ENCODE data around the gene CRABP1.

The CRABP1 gene

DNA sequence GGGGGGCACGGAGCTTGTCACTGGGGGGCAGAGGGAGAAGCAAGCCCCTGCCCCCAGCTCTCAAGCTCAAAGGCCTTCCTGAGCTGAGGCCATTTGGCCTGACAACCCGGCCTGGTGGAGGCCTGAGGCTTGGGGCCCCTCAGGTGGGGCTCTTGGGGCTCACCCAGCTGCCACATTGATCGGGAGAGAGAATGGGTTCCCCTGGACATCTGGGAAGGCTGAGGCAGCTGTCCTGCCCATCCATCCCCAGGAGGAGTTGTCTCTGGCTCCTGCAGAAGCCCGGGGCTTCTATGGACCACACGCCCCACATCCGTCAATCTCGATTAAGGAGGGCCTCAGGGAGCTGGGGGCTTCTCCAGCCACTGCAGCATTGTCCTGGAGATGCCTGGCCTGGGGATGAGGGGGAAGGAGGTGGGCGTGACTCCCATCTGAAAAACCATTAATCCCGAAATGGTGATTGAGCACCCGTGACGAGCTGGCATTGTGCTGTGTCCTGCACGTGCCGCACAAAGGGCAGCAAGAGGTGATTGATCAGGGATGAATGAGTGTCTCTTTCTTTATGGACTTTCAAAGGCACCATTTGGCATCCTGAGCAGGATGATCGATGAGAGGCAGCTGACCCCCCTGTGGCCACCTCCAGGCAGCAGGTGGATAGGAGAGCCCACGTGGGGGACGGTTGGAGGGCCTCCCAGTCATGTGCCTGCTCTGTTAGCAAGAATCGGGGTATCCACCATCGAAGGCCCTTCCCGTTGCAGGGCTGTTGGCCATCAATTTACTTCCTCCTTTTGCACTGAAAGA, 17.2 kb upstream of the CRABP1 start:
- no peak overlapping the region for H3K4me3 ChIP-seq (ENCODE audit: low read length)
- H3K9ac ChIP-seq (ENCODE audit: low read length): no peak overlapping the region
- H3K4me2 ChIP-seq (ENCODE audit: low read depth, low read length): no peak overlapping the region
- H3K27ac ChIP-seq (ENCODE audit: low read length): no peak overlapping the region
- H3K27me3 ChIP-seq (replicated peaks; ENCODE audit: insufficient read depth, low read length): no peaks in the 10 kb centered on the region
- H3K36me3 ChIP-seq (replicated peaks; ENCODE audit: insufficient read depth, low read length): no peaks in the 10 kb centered on the region
- no peaks in the 10 kb centered on the region for H4K20me1 ChIP-seq (ENCODE audit: insufficient read depth, low read length)
- no peaks in the 10 kb centered on the region for H3K4me1 ChIP-seq (ENCODE audit: low read length)
- no peaks in the 10 kb centered on the region for H3K79me2 ChIP-seq (ENCODE audit: low read length)
- H3K9me3 ChIP-seq (replicated peaks; ENCODE audit: insufficient read depth, low read length): no peaks in the 10 kb centered on the region
- TF ChIP-seq EZH2phosphoT487 (IDR thresholded peaks at IDR 0.05; ENCODE audit: low read length): no peak
- TF ChIP-seq, protein P1, sequence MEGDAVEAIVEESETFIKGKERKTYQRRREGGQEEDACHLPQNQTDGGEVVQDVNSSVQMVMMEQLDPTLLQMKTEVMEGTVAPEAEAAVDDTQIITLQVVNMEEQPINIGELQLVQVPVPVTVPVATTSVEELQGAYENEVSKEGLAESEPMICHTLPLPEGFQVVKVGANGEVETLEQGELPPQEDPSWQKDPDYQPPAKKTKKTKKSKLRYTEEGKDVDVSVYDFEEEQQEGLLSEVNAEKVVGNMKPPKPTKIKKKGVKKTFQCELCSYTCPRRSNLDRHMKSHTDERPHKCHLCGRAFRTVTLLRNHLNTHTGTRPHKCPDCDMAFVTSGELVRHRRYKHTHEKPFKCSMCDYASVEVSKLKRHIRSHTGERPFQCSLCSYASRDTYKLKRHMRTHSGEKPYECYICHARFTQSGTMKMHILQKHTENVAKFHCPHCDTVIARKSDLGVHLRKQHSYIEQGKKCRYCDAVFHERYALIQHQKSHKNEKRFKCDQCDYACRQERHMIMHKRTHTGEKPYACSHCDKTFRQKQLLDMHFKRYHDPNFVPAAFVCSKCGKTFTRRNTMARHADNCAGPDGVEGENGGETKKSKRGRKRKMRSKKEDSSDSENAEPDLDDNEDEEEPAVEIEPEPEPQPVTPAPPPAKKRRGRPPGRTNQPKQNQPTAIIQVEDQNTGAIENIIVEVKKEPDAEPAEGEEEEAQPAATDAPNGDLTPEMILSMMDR (IDR thresholded peaks at IDR 0.05; ENCODE audit: low read length): no peak
- no peak for TF ChIP-seq EZH2 (optimal IDR thresholded peaks at IDR 0.05; ENCODE audit: low read depth, low read length)
- no peaks in the 10 kb centered on the region for H3K9me2 ChIP-seq (replicated peaks; ENCODE audit: insufficient read depth, low read length)
- no peak for DNase-seq
- H2AFZ ChIP-seq (ENCODE audit: low read length): no peak overlapping the region
- no peaks in the 10 kb centered on the region for H3F3A ChIP-seq (ENCODE audit: insufficient read depth, low read length)

- Histone ChIP-seq H4K20me1 (ENCODE audit: insufficient read depth, low read length) (no peaks in the 10 kb centered on the region), H3K27ac (ENCODE audit: low read length) (no peak overlapping the region), H3F3A (ENCODE audit: insufficient read depth, low read length) (no peaks in the 10 kb centered on the region), H3K27me3 (replicated peaks; ENCODE audit: insufficient read depth, low read length) (no peaks in the 10 kb centered on the region), H3K9ac (ENCODE audit: low read length) (no peak overlapping the region), H3K4me2 (ENCODE audit: low read depth, low read length) (no peak overlapping the region), H2AFZ (ENCODE audit: low read length) (no peak overlapping the region), H3K9me2 (replicated peaks; ENCODE audit: insufficient read depth, low read length) (no peaks in the 10 kb centered on the region), H3K4me3 (ENCODE audit: low read length) (no peak overlapping the region), H3K79me2 (ENCODE audit: low read length) (no peaks in the 10 kb centered on the region), H3K36me3 (replicated peaks; ENCODE audit: insufficient read depth, low read length) (no peaks in the 10 kb centered on the region), H3K9me3 (replicated peaks; ENCODE audit: insufficient read depth, low read length) (no peaks in the 10 kb centered on the region), H3K4me1 (ENCODE audit: low read length) (no peaks in the 10 kb centered on the region)
- no peak for DNase-seq
- TF ChIP-seq EZH2 (optimal IDR thresholded peaks at IDR 0.05; ENCODE audit: low read depth, low read length) (no peak), EZH2phosphoT487 (IDR thresholded peaks at IDR 0.05; ENCODE audit: low read length) (no peak)
- TF ChIP-seq, protein P1 (IDR thresholded peaks at IDR 0.05; ENCODE audit: low read length): no peak
Observed at GRCh38 chr15:78323693-78324092, 16.5 kb upstream of the CRABP1 start.

- Histone ChIP-seq H3K9me3 (replicated peaks; ENCODE audit: insufficient read depth, low read length) (no peaks in the 10 kb centered on the region), H2AFZ (ENCODE audit: low read length) (no peak overlapping the region), H3K4me2 (ENCODE audit: low read depth, low read length) (no peak overlapping the region), H3F3A (ENCODE audit: insufficient read depth, low read length) (no peaks in the 10 kb centered on the region), H4K20me1 (ENCODE audit: insufficient read depth, low read length) (no peaks in the 10 kb centered on the region), H3K27ac (ENCODE audit: low read length) (no peak overlapping the region), H3K79me2 (ENCODE audit: low read length) (no peaks in the 10 kb centered on the region), H3K9ac (ENCODE audit: low read length) (no peak overlapping the region), H3K36me3 (replicated peaks; ENCODE audit: insufficient read depth, low read length) (no peaks in the 10 kb centered on the region), H3K9me2 (replicated peaks; ENCODE audit: insufficient read depth, low read length) (no peaks in the 10 kb centered on the region), H3K4me1 (ENCODE audit: low read length) (no peaks in the 10 kb centered on the region), H3K27me3 (replicated peaks; ENCODE audit: insufficient read depth, low read length) (no peaks in the 10 kb centered on the region), H3K4me3 (ENCODE audit: low read length) (no peak overlapping the region)
- no peak for TF ChIP-seq EZH2phosphoT487 (IDR thresholded peaks at IDR 0.05; ENCODE audit: low read length)
- TF ChIP-seq EZH2 (optimal IDR thresholded peaks at IDR 0.05; ENCODE audit: low read depth, low read length): no peak
- TF ChIP-seq, protein P1 (IDR thresholded peaks at IDR 0.05; ENCODE audit: low read length): no peak
- no peak for DNase-seq
Observed at GRCh38 chr15:78324144-78324543, 16.0 kb upstream of the CRABP1 start.
